NCI-H146 (cell line): Measurements from ENCODE around the gene DGCR2.

Experiments used
- DNase-seq: peaks from one replicate; lab custom pipeline; 2025; lab: John Stamatoyannopoulos, UW

The DGCR2 gene

GRCh38 chr22:19146215-19146968, 24.2 kb upstream of the DGCR2 start:
- no peak for DNase-seq

DNA sequence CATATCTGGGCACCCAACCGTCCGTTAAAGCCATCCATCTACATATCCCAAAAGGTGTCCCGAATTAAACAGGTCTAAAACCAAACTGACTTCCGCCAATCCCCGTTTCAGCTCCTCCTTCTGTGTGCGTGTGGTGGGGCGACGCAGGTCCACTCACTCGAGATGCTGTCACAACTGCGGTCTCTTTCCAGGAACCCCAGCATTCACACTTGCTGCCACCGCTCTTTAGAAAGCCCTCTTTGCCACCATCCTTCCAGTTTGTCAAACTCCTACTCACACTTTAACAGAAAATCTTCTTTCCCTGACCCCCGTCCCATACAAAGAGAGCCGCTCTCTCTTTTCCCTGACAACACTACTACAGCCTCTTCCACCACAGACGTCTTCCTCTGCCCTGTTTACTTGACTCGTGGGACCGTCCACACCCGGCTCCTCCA, 21.8 kb upstream of the DGCR2 start:
- no peak for DNase-seq

DNA sequence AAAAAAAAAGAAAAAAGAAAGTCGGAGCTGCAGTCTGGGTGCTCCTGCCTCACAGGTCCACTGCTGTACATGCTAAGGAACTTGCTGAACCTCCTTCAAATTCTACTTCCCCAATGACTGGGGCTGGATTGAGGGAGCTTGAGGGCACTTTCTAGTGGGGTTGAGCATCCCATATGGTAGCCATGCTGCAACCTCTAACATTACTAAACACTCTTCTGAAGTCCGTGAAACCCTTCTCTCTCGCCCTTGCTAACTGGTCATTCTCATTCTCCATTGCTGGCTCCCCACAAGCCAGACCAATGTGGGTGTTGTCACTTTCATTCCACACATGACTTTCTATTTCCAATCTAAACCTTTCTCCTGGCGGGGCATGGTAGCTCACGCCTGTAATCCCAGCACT, 21.0 kb upstream of the DGCR2 start:
- no peak for DNase-seq

GRCh38 chr22:19142394-19142793, 20.2 kb upstream of the DGCR2 start:
- DNase-seq: no peak

- DNase-seq: no peak
These were observed 17.8 kb upstream of the DGCR2 start for GRCh38 chr22:19139974-19140373.

DNA sequence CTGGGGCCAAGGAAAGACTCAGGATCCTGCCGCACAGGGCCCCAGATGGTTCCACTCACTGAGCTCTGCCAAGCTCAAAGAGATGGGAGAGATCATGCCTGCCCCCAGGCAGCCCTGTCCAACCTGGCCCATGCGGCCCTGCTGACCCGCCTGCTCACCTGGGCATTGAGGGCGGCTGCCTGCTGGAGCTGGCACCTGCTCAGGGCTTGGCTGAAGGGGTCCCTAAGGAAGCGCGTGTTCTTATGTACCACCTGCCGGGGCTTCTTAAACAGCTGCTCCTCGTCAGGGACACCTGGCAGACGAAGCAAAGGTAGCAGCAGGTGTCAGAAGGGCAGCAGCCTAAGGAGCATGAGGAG, 16.8 kb upstream of the DGCR2 start:
- no peak for DNase-seq

- no peak for DNase-seq
These were observed 16.2 kb upstream of the DGCR2 start for GRCh38 chr22:19138217-19139000.

- DNase-seq: no peak
These were observed 15.4 kb upstream of the DGCR2 start for GRCh38 chr22:19137384-19138216.

GRCh38 chr22:19136915-19137314, 14.7 kb upstream of the DGCR2 start:
- no peak for DNase-seq

DNA sequence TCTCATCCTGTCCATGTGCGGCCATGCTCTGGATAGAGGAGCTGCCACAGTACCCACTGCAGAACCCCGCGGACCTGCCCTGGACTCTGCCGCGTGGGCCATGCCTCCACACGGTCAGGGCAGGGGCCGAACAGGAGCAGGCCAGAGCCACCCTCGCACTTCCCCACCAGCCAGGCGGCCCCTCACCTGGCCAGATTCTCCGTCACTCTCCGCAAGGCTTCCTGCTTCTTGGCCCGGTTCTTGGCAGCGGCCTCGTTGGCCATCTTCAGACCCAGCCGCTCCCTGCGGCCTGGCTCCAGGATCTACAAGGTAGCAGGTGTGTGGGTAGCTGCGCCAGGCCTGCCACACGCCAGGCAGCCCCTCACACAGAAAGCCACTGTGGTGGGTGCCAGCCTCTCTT, 12.7 kb upstream of the DGCR2 start:
- DNase-seq: no peak

DNA sequence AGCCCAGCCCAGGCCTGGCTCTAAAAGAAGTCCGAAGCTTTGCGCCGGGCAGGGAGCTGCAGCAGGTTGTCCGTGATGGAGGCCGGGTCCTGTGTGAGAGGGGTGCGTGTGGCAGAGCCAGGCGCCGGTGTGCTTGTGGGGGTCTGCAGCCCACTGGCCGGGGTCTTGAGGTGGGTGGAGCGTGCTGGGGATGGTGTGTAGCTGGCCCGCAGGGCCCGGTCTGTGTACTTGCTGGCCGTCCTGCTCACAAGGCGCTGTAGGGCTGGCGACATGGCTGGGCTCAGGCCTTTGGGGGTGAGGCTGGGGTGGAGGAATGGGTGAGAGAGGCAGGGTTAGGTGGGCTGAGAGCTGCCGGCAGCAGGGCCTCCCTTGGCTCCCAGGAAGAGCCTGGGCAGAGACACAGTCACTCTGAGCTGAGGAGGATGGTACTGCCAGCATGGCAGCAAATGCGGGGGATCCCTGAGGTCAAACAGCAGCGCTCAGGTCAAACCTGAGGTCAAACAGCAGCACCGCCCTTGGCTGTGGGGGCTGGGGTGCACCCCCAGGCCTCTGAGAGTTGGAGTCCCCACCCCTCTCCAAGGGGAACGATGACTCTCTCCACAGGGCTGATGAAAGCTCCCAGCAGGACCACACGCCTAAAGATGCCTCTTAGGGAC, 12.1 kb upstream of the DGCR2 start:
- DNase-seq: no peak

DNA sequence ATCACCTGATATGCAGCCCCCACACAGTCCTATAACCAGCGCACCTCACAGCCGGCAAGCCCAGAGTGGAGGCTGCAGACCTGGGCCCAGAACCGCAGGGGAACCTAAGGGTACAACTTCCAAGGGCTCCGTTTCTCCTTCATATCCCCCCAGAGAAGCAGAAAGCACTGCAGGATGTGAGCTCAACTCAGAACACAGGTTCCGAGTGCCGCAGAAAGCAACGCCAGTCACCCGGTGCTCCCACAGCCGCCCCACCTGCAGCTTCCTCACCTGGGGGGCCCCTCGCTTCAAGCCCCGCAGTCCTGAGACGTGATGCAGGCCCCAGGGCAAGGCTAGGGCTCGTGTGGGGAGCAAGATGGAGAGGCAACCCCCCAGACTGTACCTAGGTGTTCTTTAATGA, 11.3 kb upstream of the DGCR2 start:
- no peak for DNase-seq

DNA sequence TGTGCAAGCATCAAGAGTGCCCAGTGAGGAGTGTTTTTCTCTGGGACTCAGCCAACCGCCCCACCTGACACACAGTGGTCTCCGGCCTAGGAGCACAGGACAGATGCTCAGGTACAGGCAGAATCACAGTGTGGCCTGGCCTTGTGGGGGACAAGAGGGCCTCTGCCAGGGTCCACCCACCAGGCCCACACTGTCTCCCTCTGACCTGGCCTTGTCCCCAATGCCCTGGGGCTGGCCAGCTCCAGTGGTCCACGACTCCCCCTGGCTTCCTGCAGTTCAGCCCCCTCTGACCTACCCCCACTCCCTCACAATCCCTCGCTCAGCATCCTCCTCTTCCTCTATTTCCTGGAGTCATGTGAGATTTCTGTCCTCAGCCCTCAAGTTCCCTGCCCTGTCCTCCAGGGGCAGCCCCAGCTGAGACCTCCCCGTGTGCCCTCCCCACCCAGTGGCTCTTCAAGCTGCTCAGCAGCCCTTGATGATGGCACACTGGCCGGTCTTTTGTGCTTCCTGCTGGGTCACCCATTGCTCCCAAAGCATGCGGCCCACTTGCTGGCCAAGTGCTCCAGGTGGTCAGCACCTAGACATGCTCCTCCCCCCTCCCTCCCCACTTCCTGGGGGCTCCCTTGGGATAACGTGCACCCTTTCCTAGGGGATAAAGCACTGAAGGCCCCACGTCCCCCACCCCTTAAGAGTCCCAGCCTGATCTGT, 10.6 kb upstream of the DGCR2 start:
- no peak for DNase-seq

- DNase-seq: no peak
These were observed 9.9 kb upstream of the DGCR2 start for GRCh38 chr22:19132153-19132552.

DNA sequence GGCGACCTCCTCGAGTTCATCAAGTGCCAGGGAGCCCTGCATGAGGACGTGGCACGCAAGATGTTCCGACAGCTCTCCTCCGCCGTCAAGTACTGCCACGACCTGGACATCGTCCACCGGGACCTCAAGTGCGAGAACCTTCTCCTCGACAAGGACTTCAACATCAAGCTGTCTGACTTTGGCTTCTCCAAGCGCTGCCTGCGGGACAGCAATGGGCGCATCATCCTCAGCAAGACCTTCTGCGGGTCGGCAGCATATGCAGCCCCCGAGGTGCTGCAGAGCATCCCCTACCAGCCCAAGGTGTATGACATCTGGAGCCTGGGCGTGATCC, 9.4 kb upstream of the DGCR2 start:
- DNase-seq: no peak

GRCh38 chr22:19130959-19131684, 8.9 kb upstream of the DGCR2 start, which contains the start of gene TSSK2:
TSSK2 (plus strand) TSS chr22:19131308; CDS start chr22:19131400, 92 bp downstream.
- DNase-seq: no peak

DNA sequence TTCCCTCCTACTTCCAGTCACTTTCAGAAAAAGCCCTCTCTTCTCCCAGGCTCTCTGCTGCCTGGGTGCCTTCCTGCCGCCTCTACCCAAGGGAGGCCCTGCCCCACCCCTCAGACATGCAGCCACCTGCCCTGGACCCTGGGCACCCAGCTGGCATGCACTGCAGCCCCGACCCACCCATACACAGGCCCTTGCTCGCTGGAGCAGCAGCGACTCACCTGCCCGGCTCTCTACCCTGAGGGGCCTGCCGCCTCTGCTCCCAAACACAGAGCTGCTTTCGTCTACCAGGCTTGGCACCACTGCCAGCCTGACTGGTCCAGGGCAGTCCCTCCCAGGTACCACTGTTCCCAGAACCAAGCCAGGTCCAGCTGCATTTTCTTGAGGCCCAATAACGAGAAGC, 7.7 kb upstream of the DGCR2 start:
- DNase-seq: no peak

- no peak for DNase-seq
These were observed 6.9 kb upstream of the DGCR2 start for GRCh38 chr22:19128946-19129727.

GRCh38 chr22:19128009-19128401, 5.8 kb upstream of the DGCR2 start:
- DNase-seq: no peak
